ENCODE results near the gene TREML2.

The TREML2 gene

DNA sequence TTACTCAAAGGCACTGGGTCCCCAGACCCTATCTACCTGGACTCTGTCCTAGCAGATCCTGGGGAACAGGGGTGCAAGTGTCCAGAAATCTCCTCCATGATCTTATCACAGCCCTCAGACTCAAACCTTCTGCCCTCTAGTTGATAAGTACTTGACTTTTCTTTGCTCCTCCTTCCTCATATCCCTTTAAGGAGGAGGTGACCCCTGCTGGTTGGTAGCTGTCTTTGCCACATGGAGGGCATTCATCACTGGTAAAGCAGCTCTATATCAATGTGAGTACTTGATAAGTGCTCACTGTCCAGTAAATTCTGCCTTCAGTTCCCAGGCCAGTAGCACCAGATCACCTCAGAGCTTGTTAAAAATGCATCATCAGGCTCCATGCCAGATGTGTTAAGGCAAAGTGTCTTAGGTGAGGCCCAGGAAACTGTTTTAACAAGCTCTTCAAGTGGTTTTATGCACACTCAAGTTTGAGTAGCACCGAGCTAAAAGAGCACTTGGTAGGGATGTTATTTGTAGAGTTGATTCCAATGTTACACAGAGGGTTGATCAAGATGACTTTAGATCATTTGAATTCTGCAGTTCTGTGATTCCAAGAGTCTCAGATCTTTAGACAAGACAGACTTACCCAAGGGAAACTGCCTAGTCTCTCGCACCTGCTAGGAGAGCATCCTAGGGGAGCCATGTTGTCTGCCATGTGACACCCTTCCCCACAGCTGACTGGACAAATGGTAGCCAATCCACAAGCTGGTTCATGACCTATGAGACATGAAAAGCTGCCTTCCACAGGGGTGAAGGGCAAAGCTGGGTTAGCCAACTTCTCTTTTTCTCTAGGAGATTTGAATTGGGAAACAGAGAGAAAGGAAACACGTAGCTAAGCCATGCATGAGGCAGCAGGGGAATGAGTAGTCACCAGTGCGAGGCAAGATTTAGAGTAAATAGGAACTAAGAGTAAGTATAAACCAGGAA is 18.6 kb downstream of the TREML2 start:
- TF ChIP-seq JUND (IDR thresholded peaks at IDR 0.05; ENCODE audit: low read depth), result no peak
- in situ Hi-C loops (cut with HindIII; ENCODE audit: low pct_unique_long_range_greater_than_20kb, low sequenced_read_pairs), result no loop called here
- peak; percentile 15 to 63 for DNase-seq (ENCODE audit: low read depth in 1 of 2, low spot score in 1 of 2)

DNA sequence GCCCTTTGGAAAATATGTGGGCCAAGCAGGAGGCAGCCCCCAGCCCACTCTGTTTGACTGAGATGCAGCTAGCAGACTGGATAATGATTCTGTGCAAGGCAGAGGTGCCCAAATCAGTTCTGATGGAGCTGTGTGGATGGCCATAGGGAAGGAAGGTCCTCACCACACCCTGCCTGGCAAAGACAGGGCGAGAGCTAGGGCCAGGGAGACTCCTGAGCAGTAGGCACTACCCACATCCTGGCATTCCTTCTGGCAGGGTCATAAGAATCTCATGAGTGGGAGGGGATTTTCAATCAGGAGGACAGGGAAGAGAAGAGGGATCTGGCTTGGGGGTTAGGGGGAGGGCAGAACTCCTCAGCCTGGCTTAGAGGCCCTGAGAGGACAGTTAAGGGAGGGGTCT is 19.4 kb downstream of the TREML2 start:
- in situ Hi-C loops (cut with HindIII; ENCODE audit: low pct_unique_long_range_greater_than_20kb, low sequenced_read_pairs), result no loop called here
- TF ChIP-seq JUND (IDR thresholded peaks at IDR 0.05; ENCODE audit: low read depth), result no peak
- DNase-seq (ENCODE audit: low read depth in 1 of 2, low spot score in 1 of 2), result no peak

GRCh38 chr6:41179163-41179562 is 21.8 kb downstream of the TREML2 start:
- no peak for TF ChIP-seq JUND (IDR thresholded peaks at IDR 0.05; ENCODE audit: low read depth)
- DNase-seq (ENCODE audit: low read depth in 1 of 2, low spot score in 1 of 2), result no peak
- in situ Hi-C loops (cut with HindIII; ENCODE audit: low pct_unique_long_range_greater_than_20kb, low sequenced_read_pairs), result no loop called here

- in situ Hi-C loops (cut with HindIII; ENCODE audit: low pct_unique_long_range_greater_than_20kb, low sequenced_read_pairs), result no loop called here
- DNase-seq (ENCODE audit: low read depth in 1 of 2, low spot score in 1 of 2), result no peak
- TF ChIP-seq JUND (IDR thresholded peaks at IDR 0.05; ENCODE audit: low read depth), result no peak
These were observed 23.3 kb downstream of the TREML2 start for GRCh38 chr6:41177695-41178094.

- in situ Hi-C loops (cut with HindIII; ENCODE audit: low pct_unique_long_range_greater_than_20kb, low sequenced_read_pairs), result no loop called here
- no peak for TF ChIP-seq JUND (IDR thresholded peaks at IDR 0.05; ENCODE audit: low read depth)
- DNase-seq (ENCODE audit: low read depth in 1 of 2, low spot score in 1 of 2), result no peak
These were observed 23.7 kb downstream of the TREML2 start for GRCh38 chr6:41177287-41177686.

DNA sequence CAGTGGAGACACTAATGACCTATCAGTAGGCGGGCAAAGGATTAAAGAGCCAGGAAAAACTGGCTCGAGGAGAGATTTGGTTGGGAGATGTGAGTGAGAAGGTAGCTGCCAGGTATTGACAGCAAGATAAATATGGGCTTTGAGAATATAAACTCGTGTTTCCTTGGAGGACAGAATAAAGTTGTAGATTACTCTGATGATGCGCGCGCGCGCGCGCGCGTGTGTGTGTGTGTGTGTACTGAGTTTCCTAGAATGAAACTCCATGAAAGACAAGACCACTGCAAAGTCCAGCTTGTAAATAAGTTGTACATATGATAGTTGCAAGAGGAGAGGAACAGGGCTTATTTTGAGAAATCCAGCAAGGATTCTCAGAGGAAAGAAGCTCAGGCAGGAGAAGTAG is 24.8 kb downstream of the TREML2 start:
- no peak for TF ChIP-seq JUND (IDR thresholded peaks at IDR 0.05; ENCODE audit: low read depth)
- DNase-seq (ENCODE audit: low read depth in 1 of 2, low spot score in 1 of 2), result no peak
- in situ Hi-C loops (cut with HindIII; ENCODE audit: low pct_unique_long_range_greater_than_20kb, low sequenced_read_pairs), result no loop called here

DNA sequence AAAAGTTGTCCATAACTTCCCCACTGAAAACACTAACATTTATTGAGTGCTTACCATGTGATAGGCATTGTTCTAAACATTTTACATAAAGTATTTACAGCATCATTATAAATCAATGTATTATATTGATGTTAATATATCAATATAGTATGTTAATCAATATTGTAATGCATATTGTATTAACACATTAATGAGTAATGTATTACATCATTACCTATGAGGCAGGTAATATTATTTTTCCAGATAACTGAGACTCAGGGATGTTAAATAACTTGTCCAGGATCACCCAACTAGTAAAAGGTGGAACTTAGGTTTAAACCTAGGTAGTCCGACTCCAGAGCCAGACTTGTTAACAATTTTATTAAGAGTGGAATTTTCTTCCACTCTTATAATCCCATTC is 25.9 kb downstream of the TREML2 start:
- in situ Hi-C loops (cut with HindIII; ENCODE audit: low pct_unique_long_range_greater_than_20kb, low sequenced_read_pairs), result no loop called here
- no peak for TF ChIP-seq JUND (IDR thresholded peaks at IDR 0.05; ENCODE audit: low read depth)
- DNase-seq (ENCODE audit: low read depth in 1 of 2, low spot score in 1 of 2), result no peak

DNA sequence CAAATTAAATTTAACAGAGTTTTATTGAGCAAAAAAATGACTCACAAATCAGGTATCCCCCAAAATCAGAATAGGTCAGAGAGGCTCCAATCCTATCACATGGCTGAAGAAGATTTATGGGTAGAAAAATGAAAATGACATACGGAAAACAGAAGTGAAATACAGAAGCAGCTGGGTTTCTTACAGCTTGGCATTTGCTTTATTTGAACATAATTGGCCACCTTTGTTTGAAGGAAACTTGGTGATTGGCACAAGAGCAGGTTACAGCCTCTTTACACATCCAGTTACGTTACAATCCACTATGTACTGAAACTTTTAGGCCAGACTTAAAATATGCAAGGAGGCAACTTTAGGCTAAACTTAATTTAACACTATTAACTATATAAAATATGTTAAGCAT is 26.3 kb downstream of the TREML2 start:
- in situ Hi-C loops (cut with HindIII; ENCODE audit: low pct_unique_long_range_greater_than_20kb, low sequenced_read_pairs), result no loop called here
- no peak for DNase-seq (ENCODE audit: low read depth in 1 of 2, low spot score in 1 of 2)
- no peak for TF ChIP-seq JUND (IDR thresholded peaks at IDR 0.05; ENCODE audit: low read depth)

- no peak for TF ChIP-seq JUND (IDR thresholded peaks at IDR 0.05; ENCODE audit: low read depth)
- no peak for DNase-seq (ENCODE audit: low read depth in 1 of 2, low spot score in 1 of 2)
- in situ Hi-C loops (cut with HindIII; ENCODE audit: low pct_unique_long_range_greater_than_20kb, low sequenced_read_pairs), result no loop called here
These were observed 29.0 kb downstream of the TREML2 start for GRCh38 chr6:41171908-41172307.

GRCh38 chr6:41170547-41171160 is 30.3 kb downstream of the TREML2 start:
- no peak for TF ChIP-seq JUND (IDR thresholded peaks at IDR 0.05; ENCODE audit: low read depth)
- in situ Hi-C loops (cut with HindIII; ENCODE audit: low pct_unique_long_range_greater_than_20kb, low sequenced_read_pairs), result no loop called here
- no peak for DNase-seq (ENCODE audit: low read depth in 1 of 2, low spot score in 1 of 2)

- no peak for TF ChIP-seq JUND (IDR thresholded peaks at IDR 0.05; ENCODE audit: low read depth)
- in situ Hi-C loops (cut with HindIII; ENCODE audit: low pct_unique_long_range_greater_than_20kb, low sequenced_read_pairs), result no loop called here
- peak; percentile 28 to 68 for DNase-seq (ENCODE audit: low read depth in 1 of 2, low spot score in 1 of 2)
These were observed 33.6 kb downstream of the TREML2 start for GRCh38 chr6:41167173-41167963.

GRCh38 chr6:41164551-41165120 is 36.3 kb downstream of the TREML2 start:
- no peak for TF ChIP-seq JUND (IDR thresholded peaks at IDR 0.05; ENCODE audit: low read depth)
- in situ Hi-C loops (cut with HindIII; ENCODE audit: low pct_unique_long_range_greater_than_20kb, low sequenced_read_pairs), result no loop called here
- DNase-seq (ENCODE audit: low read depth in 1 of 2, low spot score in 1 of 2), result no peak

Measured in T47D (cell line).